ENCODE measurements around the gene COL19A1.
"Not testable (repeated sequence)": the region's sequence is repeated elsewhere in the genome, so short reads cannot be mapped to it uniquely, and the experiment has no call there.

Gene COL19A1

DNA sequence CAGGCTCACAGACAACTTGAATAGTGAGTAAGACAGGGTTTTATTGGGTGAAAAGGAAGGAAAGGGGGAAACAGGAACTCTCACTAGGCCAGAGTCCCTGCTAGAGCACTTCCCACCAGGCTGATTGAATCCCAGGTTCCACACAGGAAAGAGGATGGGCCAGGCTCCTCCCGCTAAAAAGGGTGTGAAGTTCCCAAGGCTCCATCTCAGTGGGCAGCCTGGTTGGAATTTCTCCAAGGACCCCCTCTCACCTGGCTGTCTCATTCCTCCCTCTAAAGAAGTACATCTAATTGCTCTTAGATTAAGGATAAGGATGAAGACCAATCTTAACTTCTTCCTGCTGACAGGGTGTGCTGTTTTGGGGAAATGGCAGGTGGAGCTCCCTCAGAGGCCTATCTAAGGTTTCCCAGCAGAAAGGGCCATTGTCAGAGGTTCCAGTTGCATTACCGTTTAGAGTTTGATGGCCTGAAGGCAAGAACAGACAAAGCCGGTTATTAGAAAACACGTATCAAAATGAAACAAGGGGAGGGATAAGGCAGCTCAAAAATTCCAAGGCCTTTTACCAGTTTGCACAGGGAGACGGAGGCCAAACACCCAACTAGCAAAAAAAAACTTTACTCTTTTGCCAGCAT lies 21.5 kb downstream of the COL19A1 start:
- TF ChIP-seq, protein P1, sequence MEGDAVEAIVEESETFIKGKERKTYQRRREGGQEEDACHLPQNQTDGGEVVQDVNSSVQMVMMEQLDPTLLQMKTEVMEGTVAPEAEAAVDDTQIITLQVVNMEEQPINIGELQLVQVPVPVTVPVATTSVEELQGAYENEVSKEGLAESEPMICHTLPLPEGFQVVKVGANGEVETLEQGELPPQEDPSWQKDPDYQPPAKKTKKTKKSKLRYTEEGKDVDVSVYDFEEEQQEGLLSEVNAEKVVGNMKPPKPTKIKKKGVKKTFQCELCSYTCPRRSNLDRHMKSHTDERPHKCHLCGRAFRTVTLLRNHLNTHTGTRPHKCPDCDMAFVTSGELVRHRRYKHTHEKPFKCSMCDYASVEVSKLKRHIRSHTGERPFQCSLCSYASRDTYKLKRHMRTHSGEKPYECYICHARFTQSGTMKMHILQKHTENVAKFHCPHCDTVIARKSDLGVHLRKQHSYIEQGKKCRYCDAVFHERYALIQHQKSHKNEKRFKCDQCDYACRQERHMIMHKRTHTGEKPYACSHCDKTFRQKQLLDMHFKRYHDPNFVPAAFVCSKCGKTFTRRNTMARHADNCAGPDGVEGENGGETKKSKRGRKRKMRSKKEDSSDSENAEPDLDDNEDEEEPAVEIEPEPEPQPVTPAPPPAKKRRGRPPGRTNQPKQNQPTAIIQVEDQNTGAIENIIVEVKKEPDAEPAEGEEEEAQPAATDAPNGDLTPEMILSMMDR (IDR thresholded peaks at IDR 0.05; ENCODE audit: extremely low read depth, missing control alignments): no peak
- DNase-seq (ENCODE audit: low spot score): no peak

DNA sequence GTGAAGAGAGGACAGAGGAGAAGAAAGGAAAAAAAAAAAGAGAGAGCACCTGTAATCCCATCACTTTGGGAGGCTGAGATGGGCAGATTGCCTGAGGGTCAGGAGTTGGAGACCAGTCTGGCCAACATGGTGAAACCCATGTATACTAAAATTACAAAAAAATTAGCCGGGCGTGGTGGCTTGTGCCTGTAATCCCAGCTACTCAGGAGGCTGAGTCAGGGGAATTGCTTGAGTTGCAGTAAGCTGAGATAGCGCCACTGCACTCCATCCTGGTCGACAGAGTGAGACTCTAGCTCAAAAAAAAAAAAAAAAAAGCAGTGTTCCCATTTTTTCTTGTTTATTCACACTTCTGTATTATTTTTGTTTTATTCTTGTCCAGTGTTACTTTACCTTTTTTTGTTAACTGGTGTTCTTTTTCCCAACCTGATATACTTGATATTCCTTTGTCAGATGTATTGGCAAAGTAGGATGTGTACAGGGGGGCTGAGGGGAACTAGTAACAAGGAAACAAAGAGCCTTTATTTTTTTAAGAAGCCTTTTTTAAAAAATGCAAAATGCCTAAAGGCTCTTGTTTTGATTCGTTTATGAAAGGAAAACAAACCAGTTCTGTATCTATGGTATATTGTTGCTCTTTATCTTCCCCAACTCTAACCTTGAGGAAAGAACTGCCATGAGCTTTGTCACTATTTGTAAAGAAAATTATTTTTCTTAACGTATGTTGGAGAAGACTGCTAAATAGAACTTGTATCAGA lies 22.3 kb downstream of the COL19A1 start:
- no peak for DNase-seq (ENCODE audit: low spot score)
- TF ChIP-seq, protein P1 (IDR thresholded peaks at IDR 0.05; ENCODE audit: extremely low read depth, missing control alignments): no peak

DNA sequence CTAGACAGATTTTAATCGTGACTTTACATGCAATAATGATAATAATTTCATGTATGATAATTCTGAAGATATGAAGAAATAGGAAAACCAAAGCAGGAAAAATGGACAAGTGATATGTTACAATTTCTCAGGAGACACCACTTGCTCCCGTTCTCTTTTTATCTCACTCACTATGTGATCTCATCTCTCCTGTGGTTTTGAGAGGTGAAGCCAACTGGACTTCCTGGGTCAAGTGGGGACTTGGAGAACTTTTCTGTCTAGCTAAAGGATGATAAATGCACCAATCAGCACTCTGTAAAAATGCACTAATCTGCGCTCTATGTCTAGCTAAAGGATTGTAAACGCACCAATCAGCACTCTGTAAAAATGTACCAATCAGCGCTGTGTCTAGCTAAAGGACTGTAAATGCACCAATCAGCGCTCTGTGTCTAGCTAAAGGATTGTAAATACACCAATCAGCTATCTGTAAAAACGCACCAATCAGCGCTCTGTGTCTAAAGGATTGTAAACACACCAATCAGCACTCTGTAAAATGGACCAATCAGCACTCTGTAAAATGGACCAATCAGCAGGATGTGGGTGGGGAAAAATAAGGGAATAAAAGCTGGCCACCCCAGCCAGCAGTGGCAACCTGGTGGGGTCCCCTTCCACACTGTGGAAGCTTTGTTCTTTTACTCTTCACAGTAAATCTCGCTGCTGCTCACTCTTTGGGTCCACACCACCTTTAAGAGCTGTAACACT lies 23.0 kb downstream of the COL19A1 start:
- DNase-seq (ENCODE audit: low spot score): not testable (repeated sequence)

DNA sequence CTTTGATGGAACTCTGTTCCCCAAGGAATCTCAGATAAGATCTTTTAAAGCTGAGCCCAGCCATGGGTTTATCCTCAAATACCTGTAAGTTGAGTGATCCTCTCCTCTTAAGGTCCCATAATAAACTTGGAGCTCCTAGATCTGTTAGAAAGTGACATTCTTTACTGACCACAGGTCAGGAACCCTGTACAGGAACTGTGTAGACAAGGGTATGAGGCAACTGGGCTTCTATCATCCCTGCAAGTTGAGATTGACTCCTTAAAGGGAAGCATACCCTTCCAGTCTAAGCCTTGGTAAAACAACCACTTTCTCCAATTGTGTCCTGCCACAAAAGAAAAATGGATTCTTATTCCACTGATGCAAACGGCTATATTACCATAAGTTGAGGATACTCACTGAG lies 26.2 kb downstream of the COL19A1 start:
- DNase-seq (ENCODE audit: low spot score): not testable (repeated sequence)

DNA sequence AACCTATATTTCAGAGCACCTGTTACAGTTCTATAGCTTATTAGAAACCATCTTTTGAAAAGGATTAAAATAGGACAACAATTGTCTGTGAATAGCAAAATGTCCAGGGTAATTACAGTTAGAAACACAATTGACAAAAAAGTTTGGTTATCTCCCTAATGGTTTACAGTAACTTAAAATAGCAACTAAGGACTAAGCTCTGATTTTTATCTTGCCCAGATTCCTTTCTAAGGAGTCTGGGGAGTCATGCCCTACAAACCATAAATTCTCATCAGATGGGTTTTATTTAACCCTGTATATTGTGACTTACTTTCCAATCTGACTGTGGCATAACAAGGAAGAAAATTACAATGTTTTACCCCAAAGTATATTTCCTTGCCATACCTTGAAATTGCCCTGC lies 26.9 kb downstream of the COL19A1 start:
- DNase-seq (ENCODE audit: low spot score): not testable (repeated sequence)

DNA sequence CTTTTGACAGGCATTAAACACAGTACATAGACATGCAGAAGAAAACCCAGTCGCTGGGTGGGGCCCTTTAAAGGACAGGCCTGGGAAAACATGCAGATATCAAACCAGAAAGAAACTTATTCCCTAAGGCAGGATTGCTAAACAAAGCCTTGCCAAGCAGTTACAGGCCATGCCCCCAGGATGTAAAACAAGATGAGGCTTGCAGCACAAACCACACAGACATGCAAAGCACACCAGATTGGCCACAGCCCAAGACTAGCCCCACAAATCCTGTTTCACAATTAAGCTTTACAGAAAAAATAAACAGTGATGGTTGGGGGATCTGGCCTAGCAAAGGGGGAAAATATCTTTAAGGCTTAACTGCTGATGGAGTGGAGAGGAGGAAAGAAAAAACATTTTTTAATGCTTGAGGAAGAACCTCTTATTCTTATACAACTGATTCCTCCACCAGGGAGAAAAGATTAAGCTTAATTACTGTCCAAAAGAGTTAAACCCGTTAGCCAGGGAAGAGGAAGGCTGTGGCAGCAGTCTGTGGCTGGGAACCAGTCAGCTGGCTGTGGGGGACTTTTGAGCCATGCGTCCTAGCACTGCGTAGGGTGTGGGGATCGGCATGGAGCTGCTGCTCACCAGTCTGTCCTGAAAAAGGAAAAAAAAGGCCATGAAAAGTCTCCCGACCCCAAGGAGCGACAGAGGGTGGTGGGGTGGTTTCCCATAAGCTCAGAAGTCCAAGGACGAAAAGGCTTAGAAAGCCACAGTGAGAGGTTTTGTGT lies 28.4 kb downstream of the COL19A1 start:
- DNase-seq (ENCODE audit: low spot score): no peak
- TF ChIP-seq, protein P1 (IDR thresholded peaks at IDR 0.05; ENCODE audit: extremely low read depth, missing control alignments): no peak

DNA sequence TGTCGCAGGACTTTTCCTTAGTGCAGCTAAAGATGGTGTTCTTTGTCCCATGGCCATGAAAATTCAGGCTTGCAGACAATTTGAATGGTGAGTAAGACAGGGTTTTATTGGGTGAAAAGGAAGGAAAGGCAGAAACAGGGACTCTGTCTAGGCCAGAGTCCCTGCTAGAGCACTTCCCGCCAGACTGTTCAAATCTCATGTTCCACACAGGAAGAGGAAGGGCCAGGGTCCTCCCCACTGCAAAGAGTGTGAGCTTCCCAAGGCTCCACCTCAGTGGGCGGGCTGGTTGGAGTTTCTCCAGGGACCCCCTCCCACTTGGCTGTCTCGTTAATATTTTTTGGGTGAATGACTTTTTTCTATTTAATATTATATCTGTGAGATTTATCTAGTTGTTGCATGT lies 29.0 kb downstream of the COL19A1 start:
- TF ChIP-seq, protein P1 (IDR thresholded peaks at IDR 0.05; ENCODE audit: extremely low read depth, missing control alignments): no peak
- no peak for DNase-seq (ENCODE audit: low spot score)

DNA sequence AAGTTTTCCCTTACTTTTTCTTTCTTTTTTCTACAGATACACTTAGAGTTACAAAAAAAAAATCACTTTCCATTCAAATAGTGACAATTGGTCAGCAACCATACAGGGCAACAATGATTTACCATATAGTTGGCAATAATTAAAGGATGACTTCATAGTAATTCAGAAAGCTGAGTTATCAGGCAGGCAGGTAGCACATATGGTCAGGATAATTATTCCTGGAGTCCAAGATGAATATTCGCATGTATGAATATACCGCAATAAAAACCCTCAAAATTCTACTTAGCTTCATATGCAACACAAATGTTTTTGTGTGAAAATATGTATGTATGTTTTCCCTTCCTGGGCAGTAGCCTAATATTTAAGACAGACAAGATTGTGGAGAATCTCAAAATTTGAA lies 34.5 kb downstream of the COL19A1 start:
- DNase-seq (ENCODE audit: low spot score): no peak
- TF ChIP-seq, protein P1 (IDR thresholded peaks at IDR 0.05; ENCODE audit: extremely low read depth, missing control alignments): no peak
